Measurements from ENCODE around the gene OOSP4B. TPM values are rescaled to one million over a fixed set of nuclear protein-coding genes. Genes with fewer than 3 reads are reported as not detected.

OOSP4B gene
- total RNA-seq, 2 experiments from 2014 or later = not detected

- Histone ChIP-seq H3K36me3 (ENCODE audit: insufficient read depth, low read length) (no peaks in the 10 kb centered on the region), H3K79me2 (ENCODE audit: insufficient read depth, low read depth, low read length) (no peaks in the 10 kb centered on the region), H3K27ac (ENCODE audit: low read depth, low read length, poor library complexity, severe bottlenecking) (no peak within 1 kb of the TSS), H3K4me3 (ENCODE audit: low read depth, low read length, poor library complexity, severe bottlenecking) (no peak within 1 kb of the TSS), H3K9me3 (ENCODE audit: low read length) (no peaks in the 10 kb centered on the region), H3K4me2 (ENCODE audit: low read length) (no peak within 1 kb of the TSS), H3K4me1 (ENCODE audit: insufficient read depth, low read length, poor library complexity, severe bottlenecking) (no peaks in the 10 kb centered on the region), H2AFZ (ENCODE audit: low read length) (no peak within 1 kb of the TSS), H3K9me2 (ENCODE audit: insufficient read depth, low read length) (no peaks in the 10 kb centered on the region), H4K20me1 (ENCODE audit: insufficient read depth, low read length) (no peaks in the 10 kb centered on the region)
- intact Hi-C loops (cut with micrococcal nuclease; ENCODE audit: unreplicated experiment) = no loop called here
- DNase-seq (ENCODE audit: low spot score) = no peak
- TF ChIP-seq CTCF (conservative IDR thresholded peaks at IDR 0.05; ENCODE audit: low read length) (no peak), EZH2phosphoT487 (IDR thresholded peaks at IDR 0.05; ENCODE audit: borderline replicate concordance, low read depth, low read length) (no peak)
- CTCF ChIA-PET (ENCODE audit: unreplicated experiment) = no interaction called here
- BruUV-seq (replicated peaks) = no TSS peak
- POLR2A ChIA-PET = no interaction called here
Observed at GRCh38 chr11:60056349-60056969, 39.5 kb downstream of the OOSP4B start, which contains the start of gene MS4A3. Gene MS4A3 (plus strand): TSS chr11:60056665. CDS start chr11:60061161, 4,496 bp downstream.

GRCh38 chr11:60059052-60059451, 42.1 kb downstream of the OOSP4B start:
- no peaks in the 10 kb centered on the region for H4K20me1 ChIP-seq (ENCODE audit: insufficient read depth, low read length)
- ChIA-PET POLR2A (no interaction called here), CTCF (ENCODE audit: unreplicated experiment) (no interaction called here)
- H3K79me2 ChIP-seq (ENCODE audit: insufficient read depth, low read depth, low read length) = no peaks in the 10 kb centered on the region
- BruUV-seq (replicated peaks) = no TSS peak
- no peak for DNase-seq (ENCODE audit: low spot score)
- H3K4me3 ChIP-seq (ENCODE audit: low read depth, low read length, poor library complexity, severe bottlenecking) = no peak overlapping the region
- no peak overlapping the region for H3K27ac ChIP-seq (ENCODE audit: low read depth, low read length, poor library complexity, severe bottlenecking)
- no peaks in the 10 kb centered on the region for H3K9me3 ChIP-seq (ENCODE audit: low read length)
- H3K36me3 ChIP-seq (ENCODE audit: insufficient read depth, low read length) = no peaks in the 10 kb centered on the region
- H3K4me1 ChIP-seq (ENCODE audit: insufficient read depth, low read length, poor library complexity, severe bottlenecking) = no peaks in the 10 kb centered on the region
- H3K4me2 ChIP-seq (ENCODE audit: low read length) = no peak overlapping the region
- TF ChIP-seq CTCF (conservative IDR thresholded peaks at IDR 0.05; ENCODE audit: low read length) (no peak), EZH2phosphoT487 (IDR thresholded peaks at IDR 0.05; ENCODE audit: borderline replicate concordance, low read depth, low read length) (no peak)
- H3K9me2 ChIP-seq (ENCODE audit: insufficient read depth, low read length) = no peaks in the 10 kb centered on the region
- intact Hi-C loops (cut with micrococcal nuclease; ENCODE audit: unreplicated experiment) = no loop called here
- H2AFZ ChIP-seq (ENCODE audit: low read length) = no peak overlapping the region

- no peaks in the 10 kb centered on the region for H3K9me2 ChIP-seq (ENCODE audit: insufficient read depth, low read length)
- H3K79me2 ChIP-seq (ENCODE audit: insufficient read depth, low read depth, low read length) = no peaks in the 10 kb centered on the region
- no peak for DNase-seq (ENCODE audit: low spot score)
- no peak overlapping the region for H3K27ac ChIP-seq (ENCODE audit: low read depth, low read length, poor library complexity, severe bottlenecking)
- no peaks in the 10 kb centered on the region for H3K36me3 ChIP-seq (ENCODE audit: insufficient read depth, low read length)
- no peaks in the 10 kb centered on the region for H3K4me1 ChIP-seq (ENCODE audit: insufficient read depth, low read length, poor library complexity, severe bottlenecking)
- H3K4me2 ChIP-seq (ENCODE audit: low read length) = no peak overlapping the region
- POLR2A ChIA-PET = no interaction called here
- no peak overlapping the region for H2AFZ ChIP-seq (ENCODE audit: low read length)
- no peak overlapping the region for H3K4me3 ChIP-seq (ENCODE audit: low read depth, low read length, poor library complexity, severe bottlenecking)
- H3K9me3 ChIP-seq (ENCODE audit: low read length) = no peaks in the 10 kb centered on the region
- CTCF ChIA-PET (ENCODE audit: unreplicated experiment) = no interaction called here
- no peaks in the 10 kb centered on the region for H4K20me1 ChIP-seq (ENCODE audit: insufficient read depth, low read length)
- no peak for TF ChIP-seq EZH2phosphoT487 (IDR thresholded peaks at IDR 0.05; ENCODE audit: borderline replicate concordance, low read depth, low read length)
- no peak for TF ChIP-seq CTCF (conservative IDR thresholded peaks at IDR 0.05; ENCODE audit: low read length)
- intact Hi-C loops (cut with micrococcal nuclease; ENCODE audit: unreplicated experiment) = no loop called here
- BruUV-seq (replicated peaks) = no TSS peak
Observed at GRCh38 chr11:60059521-60060240, 42.7 kb downstream of the OOSP4B start.

Measured in OCI-LY7 (cell line).